Measurements from ENCODE around the gene STX8. TPM values are rescaled to one million over a fixed set of nuclear protein-coding genes. Genes with fewer than 3 reads are reported as not detected.
"Not testable (repeated sequence)": the region's sequence is repeated elsewhere in the genome, so short reads cannot be mapped to it uniquely, and the experiment has no call there.

Gene STX8
- polyA plus RNA-seq, result 100 to 1,000 TPM; 249 to 381 (median 263) TPM

DNA sequence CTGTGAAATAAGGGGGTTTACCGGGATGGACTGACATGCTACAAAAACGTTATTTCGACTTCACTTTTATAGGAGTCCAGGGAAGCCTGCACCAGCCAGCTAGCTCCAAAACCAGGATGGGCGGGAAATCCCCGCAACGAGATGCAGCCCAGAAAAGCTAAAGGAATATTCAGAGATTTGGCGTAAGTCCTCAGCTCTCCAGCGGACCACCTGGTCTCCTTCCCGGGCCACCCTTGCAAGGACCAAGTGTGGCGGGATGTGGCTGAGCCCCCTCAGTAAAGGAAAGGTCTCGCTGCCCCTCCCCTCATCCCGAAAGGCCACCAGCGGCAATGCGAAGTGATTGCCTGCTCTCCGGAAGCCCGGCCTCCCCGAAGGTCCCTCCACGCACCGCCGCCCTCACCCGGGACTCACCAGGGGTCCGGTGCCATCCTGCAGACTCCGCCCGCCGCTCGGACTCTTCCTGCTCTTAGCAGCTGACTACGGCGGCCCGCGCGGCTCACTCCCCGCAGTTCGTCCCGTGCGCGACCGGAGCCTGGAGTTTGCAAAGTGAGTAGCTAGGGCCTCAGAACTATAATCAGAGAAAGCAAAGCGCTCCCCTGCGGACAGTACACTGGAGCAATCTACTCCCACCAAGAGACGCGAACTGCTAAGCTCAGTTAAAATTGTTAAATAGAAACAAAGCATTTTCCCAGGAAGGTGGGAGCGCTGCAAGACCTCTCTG lies at the start of gene STX8:
TSS of gene STX8 (minus strand) at position 440 of the 721 bp plus-strand sequence. CDS start at position 428, 12 bp downstream.
- DNase-seq, result peak; percentile 80 to 84 (median 83)
- H3K9me3 Mint-ChIP-seq, result no peaks in the 10 kb centered on the region
- no peaks in the 10 kb centered on the region for H3K36me3 Mint-ChIP-seq
- peak within 1 kb of the TSS; percentile 85 to 95 (median 92) for H3K27ac Mint-ChIP-seq
- H3K4me3 Mint-ChIP-seq, result peak within 1 kb of the TSS; percentile 97 to 99 (median 99)
- peaks cover 33 to 53% of the 10 kb centered on the region in 2 donors for H3K4me1 Mint-ChIP-seq
- peaks cover 11 to 15% (median 13%) of the 10 kb centered on the region in 3 donors for H3K27me3 Mint-ChIP-seq (ENCODE audit: low read depth in 3 of 3)

GRCh38 chr17:9622961-9623360 lies 47.3 kb upstream of the STX8 start:
- Mint-ChIP-seq H3K4me1 (peaks cover 0 to 3% of the 10 kb centered on the region in 2 donors), H3K27me3 (ENCODE audit: low read depth in 3 of 3) (peaks cover 0 to 8% (median 0%) of the 10 kb centered on the region in 3 donors), H3K36me3 (peaks cover 0 to 9% (median 8%) of the 10 kb centered on the region in 3 donors), H3K27ac (no peak overlapping the region), H3K9me3 (peaks cover 15 to 40% (median 31%) of the 10 kb centered on the region in 6 donors), H3K4me3 (no peak overlapping the region)
- DNase-seq, result no peak

GRCh38 chr17:9615486-9615885 lies 39.9 kb upstream of the STX8 start:
- H3K4me3 Mint-ChIP-seq, result no peak overlapping the region
- H3K36me3 Mint-ChIP-seq, result no peaks in the 10 kb centered on the region
- peaks cover 0 to 2% (median 0%) of the 10 kb centered on the region in 3 donors for H3K27me3 Mint-ChIP-seq (ENCODE audit: low read depth in 3 of 3)
- no peaks in the 10 kb centered on the region for H3K4me1 Mint-ChIP-seq
- H3K9me3 Mint-ChIP-seq, result no peaks in the 10 kb centered on the region
- H3K27ac Mint-ChIP-seq, result no peak overlapping the region
- no peak for DNase-seq

DNA sequence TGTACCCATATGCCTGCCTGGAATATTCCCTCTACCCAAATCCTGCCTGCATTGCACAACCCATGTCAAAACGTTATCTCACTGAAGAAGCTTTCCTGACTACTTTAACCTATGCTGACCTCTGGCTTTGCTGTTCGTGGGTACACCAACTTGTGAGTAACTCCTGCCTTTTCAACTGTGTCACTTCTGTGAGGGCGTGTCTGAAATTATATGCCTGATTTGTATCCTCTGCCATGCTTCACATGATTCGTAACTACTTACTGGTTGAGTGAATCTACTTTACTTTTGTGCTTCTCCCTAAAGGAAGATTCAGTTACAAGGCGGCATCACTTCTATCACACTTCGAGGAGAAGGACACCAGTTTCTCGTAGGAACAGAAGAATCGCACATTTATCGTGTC lies 36.4 kb upstream of the STX8 start:
- Mint-ChIP-seq H3K4me1 (no peaks in the 10 kb centered on the region), H3K27ac (no peak overlapping the region), H3K27me3 (ENCODE audit: low read depth in 3 of 3) (peaks cover 1 to 5% (median 2%) of the 10 kb centered on the region in 3 donors), H3K9me3 (no peaks in the 10 kb centered on the region), H3K4me3 (no peak overlapping the region), H3K36me3 (no peaks in the 10 kb centered on the region)
- no peak for DNase-seq

GRCh38 chr17:9611557-9611956 lies 35.9 kb upstream of the STX8 start:
- Mint-ChIP-seq H3K36me3 (no peaks in the 10 kb centered on the region), H3K9me3 (no peaks in the 10 kb centered on the region), H3K27ac (no peak overlapping the region), H3K4me1 (no peaks in the 10 kb centered on the region), H3K27me3 (ENCODE audit: low read depth in 3 of 3) (peaks cover 1 to 5% (median 2%) of the 10 kb centered on the region in 3 donors), H3K4me3 (no peak overlapping the region)
- no peak for DNase-seq

- not testable (repeated sequence) for H3K27ac Mint-ChIP-seq, H3K9me3 Mint-ChIP-seq, H3K4me3 Mint-ChIP-seq, DNase-seq, H3K36me3 Mint-ChIP-seq, H3K4me1 Mint-ChIP-seq
- H3K27me3 Mint-ChIP-seq (ENCODE audit: low read depth in 3 of 3), result peaks cover 2 to 11% (median 8%) of the 10 kb centered on the region in 3 donors
These were observed 31.4 kb upstream of the STX8 start for GRCh38 chr17:9607058-9607457.

DNA sequence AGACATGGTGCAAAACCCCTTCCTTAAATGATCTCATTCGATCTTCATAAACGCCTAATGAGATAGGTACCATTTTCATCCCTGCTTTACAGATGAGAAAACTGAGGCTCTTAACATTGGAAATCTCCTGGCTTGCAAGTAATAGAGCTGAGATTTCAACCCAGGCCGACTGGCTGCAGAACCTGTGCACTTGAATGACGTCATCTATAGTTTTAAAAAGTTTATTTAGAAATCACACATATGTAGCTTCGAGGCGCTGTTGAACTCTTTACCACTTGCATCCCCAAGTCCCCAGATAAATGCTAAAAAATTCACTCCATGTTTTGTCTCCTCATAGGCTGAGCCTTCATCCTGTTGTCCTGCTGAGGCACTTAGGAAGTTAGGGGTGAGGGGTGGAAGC lies 30.8 kb upstream of the STX8 start:
- Mint-ChIP-seq H3K4me3 (no peak overlapping the region), H3K27me3 (ENCODE audit: low read depth in 3 of 3) (peaks cover 2 to 11% (median 8%) of the 10 kb centered on the region in 3 donors), H3K4me1 (no peaks in the 10 kb centered on the region), H3K27ac (no peak overlapping the region), H3K36me3 (no peaks in the 10 kb centered on the region), H3K9me3 (no peaks in the 10 kb centered on the region)
- DNase-seq, result no peak

- not testable (repeated sequence) for H3K27me3 Mint-ChIP-seq (ENCODE audit: low read depth in 3 of 3); H3K4me1 Mint-ChIP-seq; H3K9me3 Mint-ChIP-seq; H3K27ac Mint-ChIP-seq; H3K36me3 Mint-ChIP-seq; H3K4me3 Mint-ChIP-seq; DNase-seq
These were observed 29.0 kb upstream of the STX8 start for GRCh38 chr17:9604583-9604982.

DNA sequence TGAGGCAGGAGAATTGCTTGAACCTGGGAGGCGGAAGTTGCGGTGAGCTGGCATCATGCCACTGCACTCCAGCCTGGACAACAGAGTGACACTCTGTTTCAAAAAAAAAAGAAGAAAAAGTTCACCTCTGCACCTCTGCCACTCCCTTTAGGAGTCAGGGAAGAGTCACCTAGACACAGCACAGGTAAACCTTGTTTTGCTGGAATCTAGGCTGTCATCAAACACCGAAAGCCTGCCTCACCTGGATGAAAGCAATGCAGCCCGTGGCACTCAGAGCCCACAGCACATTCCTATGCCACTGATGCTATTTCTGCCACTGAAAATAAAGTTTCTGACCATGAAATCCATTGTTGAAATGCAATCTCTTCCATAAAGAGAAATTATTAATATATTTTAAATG lies 23.0 kb upstream of the STX8 start:
- Mint-ChIP-seq H3K9me3 (no peaks in the 10 kb centered on the region), H3K27ac (no peak overlapping the region), H3K27me3 (ENCODE audit: low read depth in 3 of 3) (peaks cover 1 to 16% (median 2%) of the 10 kb centered on the region in 3 donors), H3K4me1 (no peaks in the 10 kb centered on the region), H3K36me3 (peaks cover 0 to 4% (median 0%) of the 10 kb centered on the region in 3 donors), H3K4me3 (no peak overlapping the region)
- DNase-seq, result no peak

GRCh38 chr17:9597638-9598037 lies 22.0 kb upstream of the STX8 start:
- peaks cover 0 to 15% (median 2%) of the 10 kb centered on the region in 3 donors for H3K27me3 Mint-ChIP-seq (ENCODE audit: low read depth in 3 of 3)
- not testable (repeated sequence) for H3K4me1 Mint-ChIP-seq, H3K9me3 Mint-ChIP-seq, H3K36me3 Mint-ChIP-seq, H3K27ac Mint-ChIP-seq, DNase-seq, H3K4me3 Mint-ChIP-seq

DNA sequence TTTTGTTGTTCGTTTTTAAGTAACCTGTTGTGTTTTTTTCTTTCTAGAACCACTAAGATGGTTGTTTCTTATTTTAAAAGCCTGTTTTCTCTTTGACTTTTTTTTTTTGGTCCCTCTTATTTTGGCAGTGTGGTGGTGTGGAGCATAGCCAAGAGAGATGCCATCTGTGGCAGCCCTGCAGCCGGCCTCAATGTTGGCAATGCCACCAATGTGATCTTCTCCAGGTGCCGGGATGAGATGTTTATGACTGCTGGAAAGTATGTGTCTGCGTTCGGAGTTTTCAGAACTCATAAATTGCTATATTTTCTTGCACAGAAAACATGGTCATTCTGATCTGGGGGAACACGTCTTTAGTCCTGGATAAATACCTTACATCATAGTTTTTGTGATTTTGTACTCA lies 18.4 kb upstream of the STX8 start:
- no peak for DNase-seq
- Mint-ChIP-seq H3K36me3 (peaks cover 0 to 4% (median 0%) of the 10 kb centered on the region in 3 donors), H3K9me3 (no peaks in the 10 kb centered on the region), H3K4me1 (no peaks in the 10 kb centered on the region), H3K27ac (no peak overlapping the region), H3K27me3 (ENCODE audit: low read depth in 3 of 3) (peaks cover 2 to 14% (median 2%) of the 10 kb centered on the region in 3 donors), H3K4me3 (no peak overlapping the region)

DNA sequence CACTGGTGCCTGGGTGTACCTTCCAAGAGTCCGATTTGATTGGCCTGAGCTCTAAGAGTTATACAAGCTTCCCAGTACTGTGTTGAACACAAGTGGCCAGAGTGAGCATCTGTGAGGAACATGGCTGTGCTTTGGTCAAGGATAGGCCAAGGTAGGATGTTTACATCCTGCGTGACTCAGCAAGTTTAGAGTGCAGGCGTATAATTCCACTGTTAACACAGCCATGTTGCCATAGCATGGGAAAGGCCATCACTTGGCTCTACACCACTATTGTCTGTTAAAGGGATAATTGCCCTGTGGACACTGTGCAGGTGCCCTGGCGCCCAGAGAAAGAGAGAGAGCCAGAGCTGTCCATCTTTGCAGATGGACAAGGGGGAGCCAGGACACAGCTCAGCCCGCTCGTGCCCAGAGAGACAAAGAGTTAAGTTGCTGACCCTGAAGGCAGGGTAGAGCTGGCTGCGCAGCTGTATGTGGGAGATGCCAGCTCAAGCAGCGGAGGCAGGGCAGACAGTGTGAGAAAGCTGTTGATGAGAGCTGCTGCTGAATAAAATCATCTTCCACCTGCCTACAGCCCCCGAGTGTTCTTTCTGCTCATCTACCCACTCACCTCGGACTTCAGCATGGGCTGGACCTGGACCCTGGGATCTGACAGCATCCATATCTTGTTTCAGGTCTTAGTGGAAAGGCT lies 12.5 kb upstream of the STX8 start:
- Mint-ChIP-seq H3K36me3 (no peaks in the 10 kb centered on the region), H3K4me3 (no peak overlapping the region), H3K4me1 (no peaks in the 10 kb centered on the region), H3K9me3 (peaks cover 0 to 2% (median 0%) of the 10 kb centered on the region in 6 donors), H3K27ac (no peak overlapping the region), H3K27me3 (ENCODE audit: low read depth in 3 of 3) (peaks cover 0 to 2% (median 0%) of the 10 kb centered on the region in 3 donors)
- no peak for DNase-seq

DNA sequence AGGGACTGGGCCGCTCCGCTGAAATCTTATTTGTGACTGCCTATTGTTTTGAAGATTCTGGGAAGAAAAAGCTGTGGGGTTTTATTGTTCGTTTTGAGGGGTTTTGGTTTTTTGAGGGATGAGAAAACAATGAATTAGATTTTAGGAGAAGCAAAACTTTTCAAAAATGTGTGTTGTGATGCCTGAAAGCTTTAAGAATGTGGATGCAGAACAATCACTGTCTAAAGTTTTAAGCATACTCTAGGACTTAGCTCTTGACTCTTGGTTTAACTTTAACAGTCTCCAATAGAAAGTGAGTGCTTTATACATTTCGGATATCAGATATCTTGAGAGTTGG lies 1.7 kb upstream of the STX8 start:
- peaks cover 33 to 48% of the 10 kb centered on the region in 2 donors for H3K4me1 Mint-ChIP-seq
- peak overlapping the region; percentile 63 to 99 (median 99) for H3K4me3 Mint-ChIP-seq
- peaks cover 11 to 16% (median 13%) of the 10 kb centered on the region in 3 donors for H3K27me3 Mint-ChIP-seq (ENCODE audit: low read depth in 3 of 3)
- peak overlapping the region in 4 of 6 donors; percentile 1 to 95 (median 28) for H3K27ac Mint-ChIP-seq
- no peaks in the 10 kb centered on the region for H3K36me3 Mint-ChIP-seq
- DNase-seq, result no peak
- H3K9me3 Mint-ChIP-seq, result no peaks in the 10 kb centered on the region

All from immature natural killer cell (primary cell).